HepG2 (cell line): ENCODE measurements around the gene MTG1. TPM values are rescaled to one million over a fixed set of nuclear protein-coding genes. Genes with fewer than 3 reads are reported as not detected.

Experiments
- ATAC-seq: fragments of 200-7000 bp; cut with Tn5 transposase; 3 replicates; pipeline ENCODE4 v1.9.1; 2020; ENCODE audit warnings: mild to moderate bottlenecking, moderate library complexity
- BruUV-seq: library from RNA; stranded (reverse); fragments of 400-500 nt; replicated peaks from 2 replicates; lab custom pipeline; 2021; lab: Mats Ljungman, UMichigan
- CTCF ChIA-PET: fragments of 300-600 bp; formaldehyde crosslinking; extraction: SDS; loops from one replicate; lab custom pipeline; 2021; ENCODE audit warnings: low total read pairs, inconsistent platforms, low intra/inter-chr PET ratio; lab: Yijun Ruan, JAX
- POLR2A ChIA-PET: fragments of 350-600 bp; sonication (Branson Sonifier 250); formaldehyde crosslinking; loops from one replicate; lab custom pipeline; 2020; ENCODE audit warnings: antibody characterized with exemption, inconsistent platforms; lab: Yijun Ruan, JAX
- DNase-seq: peaks from one replicate; pipeline ENCODE4 v3.0.0-alpha.2; 2015; ENCODE audit warnings: low spot score
- FAIRE-seq: peaks from 3 replicates; lab custom pipeline; 2011; peaks lifted over from hg19 to GRCh38; lab: Jason Lieb, UNC
- H2AFZ ChIP-seq: one replicate; pipeline ENCODE4 v1.6.1; 2011; ENCODE audit warnings: low read length, inconsistent platforms
- H3K27ac ChIP-seq: fragments of 300-600 bp; 3 replicates; pipeline ENCODE4 v1.8.0; 2011; ENCODE audit warnings: mixed run types, mild to moderate bottlenecking, mixed read lengths, low read length, inconsistent platforms; ENCODE audit not compliant: insufficient read depth; ENCODE audit errors: extremely low read length
- H3K27me3 ChIP-seq, 2 experiments: fragments of 200-600 bp in 1 of 2; 2 replicates in 1 of 2; 3 replicates in 1 of 2; pipeline versions ENCODE4 v1.6.0 to v1.8.0; 2011; ENCODE audit warnings: low read length in 2 of 2, mild to moderate bottlenecking in 2 of 2, moderate library complexity in 2 of 2, inconsistent platforms in 1 of 2; ENCODE audit not compliant: insufficient read depth in 2 of 2, control insufficient read depth in 1 of 2
- H3K36me3 ChIP-seq, 2 experiments: fragments of 200-600 bp in 1 of 2; replicated peaks in 1 of 2; 2 replicates in 1 of 2; 3 replicates in 1 of 2; pipeline versions ENCODE4 v1.5.1 to v1.8.0; 2011; ENCODE audit warnings: low read length in 2 of 2, inconsistent platforms in 1 of 2; ENCODE audit not compliant: insufficient read depth in 2 of 2, control insufficient read depth in 1 of 2
- H3K4me1 ChIP-seq: 2 replicates; pipeline ENCODE4 v1.5.1; 2012; ENCODE audit warnings: low read length, inconsistent platforms; ENCODE audit not compliant: insufficient read depth
- H3K4me2 ChIP-seq: 2 replicates; pipeline ENCODE4 v1.6.0; 2011; ENCODE audit warnings: low read depth, low read length, inconsistent platforms
- H3K4me3 ChIP-seq, 3 experiments: fragments of 200-600 bp in 1 of 3; sonication (generic), shearing (Covaris generic) in 1 of 3; replicated peaks in 1 of 3; 2 replicates each; pipeline ENCODE4 v1.5.1; 2011 to 2016; ENCODE audit warnings: low read length in 3 of 3, inconsistent platforms in 2 of 3, low read depth in 2 of 3, mild to moderate bottlenecking in 2 of 3, control low read depth in 1 of 3, mixed read lengths in 1 of 3; ENCODE audit not compliant: insufficient read depth in 1 of 3
- H3K79me2 ChIP-seq: one replicate; pipeline ENCODE4 v1.6.1; 2011; ENCODE audit warnings: low read length, inconsistent platforms; ENCODE audit not compliant: insufficient read depth
- H3K9ac ChIP-seq: 2 replicates; pipeline ENCODE4 v1.6.0; 2011; ENCODE audit warnings: mild to moderate bottlenecking, low read depth, low read length, inconsistent platforms; ENCODE audit not compliant: insufficient read depth
- H3K9me3 ChIP-seq: 2 replicates; pipeline ENCODE4 v1.5.1; 2012; ENCODE audit warnings: mild to moderate bottlenecking, low read length
- H4K20me1 ChIP-seq: 2 replicates; pipeline ENCODE4 v1.6.0; 2011; ENCODE audit warnings: inconsistent platforms, mild to moderate bottlenecking, low read length, moderate library complexity; ENCODE audit not compliant: insufficient read depth
- ATF3 ChIP-seq: sonication (generic); formaldehyde crosslinking; IDR thresholded peaks from 2 replicates; pipeline ENCODE4 v1.4.0; 2020; ENCODE audit warnings: missing genetic modification reagents
- CCDC6 ChIP-seq: sonication (generic); formaldehyde crosslinking; IDR thresholded peaks from 2 replicates; pipeline ENCODE4 v1.8.1; 2022; ENCODE audit warnings: mild to moderate bottlenecking, missing genetic modification reagents, moderate library complexity
- CEBPB ChIP-seq: IDR thresholded peaks from 2 replicates; pipeline ENCODE4 v1.6.1; 2011; ENCODE audit warnings: low read depth, low read length, improper control_type of control experiment, borderline replicate concordance
- FOXK1 ChIP-seq: sonication (generic); formaldehyde crosslinking; IDR thresholded peaks from 2 replicates; pipeline ENCODE4 v1.4.0; 2020; ENCODE audit warnings: low read depth, missing genetic modification reagents, borderline replicate concordance
- HNRNPH1 ChIP-seq: fragments of 200-400 bp; formaldehyde crosslinking; optimal IDR thresholded peaks from 2 replicates; pipeline ENCODE3; 2017; ENCODE audit warnings: mild to moderate bottlenecking, low read depth, low read length
- KDM6A ChIP-seq: IDR thresholded peaks from 2 replicates; pipeline ENCODE4 v1.6.1; 2016; ENCODE audit warnings: low read depth
- PRDM4 ChIP-seq: sonication (generic); formaldehyde crosslinking; IDR thresholded peaks from 2 replicates; pipeline ENCODE4 v1.9.0; 2021; ENCODE audit warnings: missing genetic modification reagents, borderline replicate concordance
- RBFOX2 ChIP-seq: fragments of 200-400 bp; formaldehyde crosslinking; IDR thresholded peaks from 2 replicates; pipeline ENCODE4 v1.6.1; 2017; ENCODE audit warnings: low read depth, mild to moderate bottlenecking, low read length
- SKIL ChIP-seq: sonication (generic); formaldehyde crosslinking; IDR thresholded peaks from 2 replicates; pipeline ENCODE4 v1.8.0; 2022; ENCODE audit warnings: missing genetic modification reagents, mild to moderate bottlenecking, moderate library complexity, borderline replicate concordance
- ZBTB25 ChIP-seq: IDR thresholded peaks from 2 replicates; pipeline ENCODE4 v1.6.1; 2018; ENCODE audit warnings: missing genetic modification reagents
- ZNF460 ChIP-seq: sonication (generic); formaldehyde crosslinking; IDR thresholded peaks from 2 replicates; pipeline ENCODE4 v1.5.1; 2020; ENCODE audit warnings: missing genetic modification reagents, mild to moderate bottlenecking, borderline replicate concordance
- ZNF790 ChIP-seq: sonication (generic); formaldehyde crosslinking; IDR thresholded peaks from 2 replicates; pipeline ENCODE4 v1.8.0; 2022; ENCODE audit warnings: missing genetic modification reagents, mild to moderate bottlenecking, borderline replicate concordance
- WGBS: methylation state at CpG from one replicate; pipeline ENCODE4 v1.1.6; 2017; ENCODE audit warnings: low lambda C conversion rate; 5-methylcytosine and 5-hydroxymethylcytosine counted together
- in situ Hi-C: cut with HindIII; loops from 2 replicates; pipeline ENCODE4 v1.10.0; 2017; ENCODE audit warnings: low pct_unique_long_range_greater_than_20kb; ENCODE audit not compliant: extremely low pct_ligation_motif_present
- intact Hi-C: fragments of 100-400 bp; cut with micrococcal nuclease; formaldehyde crosslinking; loops from one replicate; pipeline ENCODE4 v1.10.0; 2022; ENCODE audit not compliant: unreplicated experiment
- polyA plus RNA-seq, 8 experiments: library from polyadenylated mRNA; depleted of rRNA in 3 of 8; stranded (reverse) in 7 of 8; unstranded in 1 of 8; fragments of >200 nt; fragmentation: Illumina TruSeq in 4 of 8; extraction: Trizol in 4 of 8; gene quantifications; 2 replicates each; pipeline versions ENCODE4 v1.2.1 to v1.2.3, GENCODE V29; 2011 to 2016; ENCODE audit warnings: low read depth in 4 of 8, missing spikeins in 1 of 8, mixed read lengths in 1 of 8; ENCODE audit not compliant: insufficient read depth in 1 of 8
- total RNA-seq, 5 experiments: library from RNA; depleted of rRNA; stranded (reverse); fragments of >200 nt; fragmentation: Illumina TruSeq; extraction: Trizol; gene quantifications; 2 replicates each; pipeline ENCODE4 v1.2.3, GENCODE V29; 2016; ENCODE audit warnings: low read depth in 1 of 5
- TF ChIP-seq, protein P1 (sequence below): IDR thresholded peaks from 2 replicates; pipeline ENCODE4 v1.6.1; 2018; ENCODE audit warnings: missing genetic modification reagents, mild to moderate bottlenecking, missing compliant biosample characterization

Gene MTG1
- total and polyA plus RNA-seq, 2 of the 13 experiments (the other 11 are each of a cell fraction or from before 2014, with no cell fraction given), result 42.0 to 103 TPM

GRCh38 chr10:133454204-133454893 is 60.4 kb downstream of the MTG1 start:
- H2AFZ ChIP-seq, result no peak overlapping the region
- ATAC-seq (no peak), DNase-seq (no peak), FAIRE-seq (no peak)
- H3K9ac ChIP-seq, result no peak overlapping the region
- intact Hi-C loops (no loop called here), in situ Hi-C loops (no loop called here)
- no TSS peak for BruUV-seq
- H3K4me2 ChIP-seq, result no peak overlapping the region
- no peaks in the 10 kb centered on the region for H3K4me1 ChIP-seq
- CTCF ChIA-PET, result no interaction called here
- no peaks in the 10 kb centered on the region for H3K36me3 ChIP-seq
- no peaks in the 10 kb centered on the region for H4K20me1 ChIP-seq
- TF ChIP-seq ZNF460 (CRISPR knock-in tag) (no peak), PRDM4 (CRISPR knock-in tag) (no peak), RBFOX2 (no peak), KDM6A (CRISPR knock-in tag) (no peak), CEBPB (no peak), ZBTB25 (no peak), ATF3 (CRISPR knock-in tag) (no peak), HNRNPH1 (no peak), FOXK1 (CRISPR knock-in tag) (no peak), ZNF790 (CRISPR knock-in tag) (no peak), CCDC6 (CRISPR knock-in tag) (no peak), SKIL (no peak)
- TF ChIP-seq, protein P1, sequence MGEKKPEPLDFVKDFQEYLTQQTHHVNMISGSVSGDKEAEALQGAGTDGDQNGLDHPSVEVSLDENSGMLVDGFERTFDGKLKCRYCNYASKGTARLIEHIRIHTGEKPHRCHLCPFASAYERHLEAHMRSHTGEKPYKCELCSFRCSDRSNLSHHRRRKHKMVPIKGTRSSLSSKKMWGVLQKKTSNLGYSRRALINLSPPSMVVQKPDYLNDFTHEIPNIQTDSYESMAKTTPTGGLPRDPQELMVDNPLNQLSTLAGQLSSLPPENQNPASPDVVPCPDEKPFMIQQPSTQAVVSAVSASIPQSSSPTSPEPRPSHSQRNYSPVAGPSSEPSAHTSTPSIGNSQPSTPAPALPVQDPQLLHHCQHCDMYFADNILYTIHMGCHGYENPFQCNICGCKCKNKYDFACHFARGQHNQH (CRISPR knock-in tag), result no peak
- H3K27me3 ChIP-seq, result no peaks in the 10 kb centered on the region
- 41% methylated on average over 9 of the region's 10 CpGs for WGBS
- POLR2A ChIA-PET, result no interaction called here
- H3K4me3 ChIP-seq, result no peak overlapping the region
- no peaks in the 10 kb centered on the region for H3K79me2 ChIP-seq
- H3K9me3 ChIP-seq, result no peaks in the 10 kb centered on the region
- H3K27ac ChIP-seq, result no peak overlapping the region
